T-helper 2 cell treated with Interferon-gamma antibody and Interleukin-4, amounts not matched to agents 100 ng/mL and 5 ng/mL, for 36 hours (primary cell): ENCODE measurements around the gene OR6V1. TPM values are rescaled to one million over a fixed set of nuclear protein-coding genes. Genes with fewer than 3 reads are reported as not detected.

ENCODE experiments used
- total RNA-seq: library from RNA; stranded (reverse); gene quantifications from 2 replicates; pipeline ENCODE4 v1.2.3, GENCODE V29; 2022

OR6V1 gene
- total RNA-seq, 1 donor from 2014 or later = not detected

Other genes with a start within 250 kb of the OR6V1 start
- gene EPHB6, start 197.3 kb upstream of the OR6V1 start, total RNA-seq = 4.4 and 5.9 TPM in 2 replicates
- gene TRPV6, start 166.6 kb upstream of the OR6V1 start, total RNA-seq = not detected in 2 replicates
- gene TRPV5, start 118.6 kb upstream of the OR6V1 start, total RNA-seq = not detected in 2 replicates
- not detected in 2 replicates for gene LLCFC1, start 112.9 kb upstream of the OR6V1 start, total RNA-seq
- 0.32 and 0.57 TPM in 2 replicates for gene KEL, start 90.0 kb upstream of the OR6V1 start, total RNA-seq
- not detected in 2 replicates for gene OR9A2, start 25.2 kb upstream of the OR6V1 start, total RNA-seq
- not detected in 2 replicates for gene PIP, start 79.7 kb downstream of the OR6V1 start, total RNA-seq
- not detected in 2 replicates for gene TAS2R39, start 131.1 kb downstream of the OR6V1 start, total RNA-seq
- not detected in 2 replicates for gene TAS2R40, start 169.7 kb downstream of the OR6V1 start, total RNA-seq
- gene GSTK1, start 211.1 kb downstream of the OR6V1 start, total RNA-seq = 363 and 365 TPM in 2 replicates
- gene TMEM139, start 232.6 kb downstream of the OR6V1 start, total RNA-seq = 0.89 and 1.2 TPM in 2 replicates
- gene CASP2, start 236.0 kb downstream of the OR6V1 start, total RNA-seq = 118 and 124 TPM in 2 replicates